GM04504 (cell line): ENCODE measurements around the gene PEMT.

Source experiments
- DNase-seq: peaks from one replicate; pipeline ENCODE4 v3.0.0-alpha.2; 2012; ENCODE audit warnings: low read depth

PEMT gene

GRCh38 chr17:17503566-17504130 lies 87.9 kb downstream of the PEMT start:
- DNase-seq, result no peak

DNA sequence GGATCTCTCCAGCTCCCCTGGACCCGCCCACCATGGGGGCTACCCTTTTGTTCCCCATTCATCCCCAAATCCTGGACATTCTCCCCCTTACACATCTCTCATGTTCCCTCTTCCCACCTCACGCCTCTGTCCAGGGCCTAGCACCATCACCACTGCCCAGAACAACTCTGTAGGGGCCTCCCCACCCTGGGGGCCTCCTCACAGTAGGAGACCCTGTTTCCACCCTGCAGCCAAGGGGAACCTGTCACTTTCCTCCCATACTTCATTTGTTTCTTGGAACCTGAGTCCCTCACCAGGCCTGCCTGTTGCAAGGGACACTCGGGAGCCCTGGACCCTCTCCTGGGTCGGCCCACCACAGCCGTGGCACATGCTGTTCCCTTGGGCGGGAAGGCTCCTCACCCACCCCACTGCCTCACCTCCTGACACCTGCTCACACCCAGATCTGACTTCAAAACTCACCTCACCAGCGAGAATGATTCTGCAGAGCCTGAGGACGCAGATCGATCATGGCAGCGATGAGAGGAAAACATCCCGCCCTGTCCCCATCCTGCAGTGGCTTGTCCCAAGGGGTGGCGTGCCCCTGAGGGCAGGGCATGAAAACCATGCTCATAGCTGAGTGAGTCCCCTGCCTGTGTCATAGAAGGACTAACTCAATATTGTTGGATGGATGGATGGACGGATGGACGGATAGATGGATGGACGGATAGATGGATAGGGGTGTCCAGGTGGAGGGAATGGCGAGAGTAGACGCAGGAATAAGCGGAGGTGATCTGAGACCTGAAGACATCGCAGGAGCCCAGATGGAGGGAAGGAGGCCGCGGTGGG lies 88.6 kb downstream of the PEMT start:
- no peak for DNase-seq

DNA sequence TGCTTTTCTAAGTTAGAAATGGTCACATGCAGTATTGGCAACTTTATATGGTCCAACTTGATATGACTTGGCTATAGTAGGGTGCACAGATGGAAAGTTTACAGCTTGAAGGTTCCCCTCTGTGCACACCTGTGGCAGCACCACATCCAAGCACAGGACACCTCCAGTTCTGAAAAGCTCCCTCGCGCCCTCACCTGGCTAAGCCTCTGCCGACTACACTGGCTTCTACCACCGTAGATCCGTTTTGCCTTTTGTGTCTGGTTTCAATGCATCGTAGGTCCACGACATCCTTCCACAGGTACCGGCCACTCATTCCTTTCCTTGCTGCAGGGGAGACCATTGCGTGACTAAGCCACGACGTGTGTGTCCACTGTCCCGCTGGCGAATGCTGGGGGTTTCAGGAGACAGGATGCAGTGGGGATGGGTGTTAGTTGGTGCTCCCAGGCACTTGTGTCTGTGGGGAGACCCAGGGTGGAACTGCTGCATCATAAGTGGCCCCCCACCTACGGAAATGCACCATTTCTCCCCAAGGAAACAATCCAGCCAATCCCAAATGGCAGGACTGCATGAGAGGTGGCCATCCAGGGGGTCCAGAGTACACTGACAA lies 90.4 kb downstream of the PEMT start:
- DNase-seq, result no peak

DNA sequence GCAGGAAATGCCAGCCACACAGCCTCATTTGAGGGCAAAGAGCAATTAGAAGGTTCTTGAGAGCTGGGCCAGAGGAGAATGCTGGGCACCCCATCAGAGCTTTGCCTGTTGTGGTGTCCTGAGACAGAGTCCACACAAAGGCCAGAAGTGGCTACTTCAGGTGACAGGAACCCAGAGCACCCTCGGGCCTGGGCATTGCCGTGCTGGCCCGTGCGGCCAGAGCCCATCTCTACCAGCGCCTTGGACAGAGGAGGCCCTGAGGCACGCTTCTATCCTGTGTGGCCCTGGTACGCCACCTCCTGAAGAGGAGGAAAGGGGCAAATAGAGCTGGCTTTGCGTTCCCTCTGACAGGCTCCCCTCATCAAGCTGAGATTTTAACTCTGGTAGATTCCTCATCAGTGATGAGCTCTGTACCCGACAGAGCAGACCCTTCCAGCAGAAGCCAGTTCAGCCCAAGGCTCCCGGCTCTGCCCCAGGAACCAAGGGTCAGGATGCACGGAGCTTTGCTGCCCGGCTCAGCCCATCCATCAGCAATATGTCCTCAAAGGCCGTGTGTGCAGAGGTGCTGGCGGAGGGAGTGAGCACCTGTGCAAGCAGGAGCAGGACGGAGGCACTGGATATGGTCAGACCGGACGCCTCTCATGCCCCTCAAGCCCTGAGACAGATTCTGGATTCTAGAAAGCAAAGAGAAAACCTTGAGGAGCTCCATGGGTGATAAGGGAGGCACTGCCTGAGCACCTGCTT lies 91.9 kb downstream of the PEMT start:
- DNase-seq, result no peak

GRCh38 chr17:17498606-17499301 lies 92.8 kb downstream of the PEMT start:
- DNase-seq, result no peak

GRCh38 chr17:17497845-17498520 lies 93.5 kb downstream of the PEMT start:
- DNase-seq, result no peak

DNA sequence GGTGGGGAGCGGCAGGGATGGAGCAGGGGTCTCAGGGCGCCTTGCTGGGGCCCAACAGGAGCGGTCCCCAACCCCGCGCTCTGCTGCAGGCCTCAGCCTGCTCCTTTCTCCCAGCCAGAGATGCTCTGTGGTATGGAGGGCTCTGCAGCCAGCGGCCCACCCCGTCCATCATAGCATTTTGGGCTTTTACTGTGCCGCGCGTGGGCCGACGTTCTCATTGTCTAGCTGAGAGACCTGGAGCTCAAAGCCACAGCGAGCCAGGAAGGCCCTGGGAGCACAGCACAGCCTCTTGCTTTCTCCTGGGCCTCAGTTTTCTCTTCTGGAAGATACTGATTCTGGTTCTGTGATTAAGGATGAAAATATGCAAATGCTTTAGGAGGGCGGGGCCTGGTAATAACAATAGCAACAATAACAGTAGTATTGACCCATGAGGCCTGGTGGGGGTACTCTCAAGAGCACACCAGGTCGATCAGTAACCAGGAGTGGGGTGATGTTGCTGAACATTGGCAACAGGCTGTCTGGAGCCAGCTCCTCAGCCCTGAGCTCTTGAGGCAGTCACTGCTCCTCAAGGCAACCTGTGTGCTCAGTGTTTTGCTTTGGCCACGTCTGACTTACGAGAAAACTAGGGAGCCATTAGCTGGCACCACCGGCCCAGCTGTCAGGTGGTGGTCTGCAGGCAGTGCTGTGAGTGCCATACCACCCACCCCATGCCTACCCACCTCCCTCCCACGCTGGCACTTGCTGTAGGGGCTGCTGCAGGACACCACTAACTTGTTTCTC lies 94.3 kb downstream of the PEMT start:
- DNase-seq, result no peak

DNA sequence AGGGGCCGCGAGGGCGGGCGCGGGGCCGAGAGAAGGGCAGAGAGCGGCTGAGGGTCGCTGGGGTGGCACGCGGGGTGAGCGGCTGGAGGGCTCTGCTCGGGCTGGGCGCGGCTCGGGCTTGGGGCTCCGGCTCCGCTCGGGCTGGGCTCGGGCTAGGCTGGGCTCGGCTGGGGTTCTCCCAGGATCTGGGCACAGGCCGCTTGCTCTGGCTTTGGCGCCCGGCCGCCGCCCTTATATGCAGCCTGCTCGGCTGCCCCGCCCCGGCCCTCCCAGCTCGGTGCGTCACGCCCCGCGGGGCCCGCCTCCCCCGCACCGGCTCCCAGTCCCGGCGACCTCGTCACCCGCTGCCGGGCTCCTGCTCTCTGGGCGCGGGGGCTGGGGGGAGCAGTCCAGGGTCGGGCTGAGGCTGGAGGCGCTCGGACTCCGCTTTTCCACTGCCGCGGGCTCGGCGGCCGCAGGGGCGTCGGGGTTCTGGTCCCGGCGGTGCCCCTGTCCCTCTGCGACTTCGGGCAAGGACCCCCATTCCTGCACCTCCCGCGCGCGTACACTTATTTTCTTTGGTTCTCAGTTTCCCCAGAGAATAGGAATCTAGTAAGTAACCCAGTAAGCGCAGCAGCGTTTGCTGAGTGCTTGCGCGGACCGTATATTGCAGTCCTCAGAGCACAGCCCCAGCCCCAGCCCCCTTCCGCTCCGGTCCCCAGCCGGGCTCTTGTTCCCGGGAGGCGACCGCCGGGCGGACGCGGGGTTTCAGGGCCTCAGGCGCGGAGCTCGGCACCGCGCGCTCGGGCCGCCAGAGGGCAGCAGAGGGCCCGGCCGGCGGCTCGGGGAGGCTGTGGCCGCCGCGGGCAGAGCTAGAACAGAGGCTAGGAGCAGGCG lies 95.1 kb downstream of the PEMT start, which contains the start of gene RASD1:
RASD1 (minus strand) TSS at position 207 of the 876 bp plus-strand sequence. CDS start 214 bp downstream, outside the sequence.
- peak; percentile 77 for DNase-seq

GRCh38 chr17:17495536-17496188 lies 95.8 kb downstream of the PEMT start:
- DNase-seq, result no peak

DNA sequence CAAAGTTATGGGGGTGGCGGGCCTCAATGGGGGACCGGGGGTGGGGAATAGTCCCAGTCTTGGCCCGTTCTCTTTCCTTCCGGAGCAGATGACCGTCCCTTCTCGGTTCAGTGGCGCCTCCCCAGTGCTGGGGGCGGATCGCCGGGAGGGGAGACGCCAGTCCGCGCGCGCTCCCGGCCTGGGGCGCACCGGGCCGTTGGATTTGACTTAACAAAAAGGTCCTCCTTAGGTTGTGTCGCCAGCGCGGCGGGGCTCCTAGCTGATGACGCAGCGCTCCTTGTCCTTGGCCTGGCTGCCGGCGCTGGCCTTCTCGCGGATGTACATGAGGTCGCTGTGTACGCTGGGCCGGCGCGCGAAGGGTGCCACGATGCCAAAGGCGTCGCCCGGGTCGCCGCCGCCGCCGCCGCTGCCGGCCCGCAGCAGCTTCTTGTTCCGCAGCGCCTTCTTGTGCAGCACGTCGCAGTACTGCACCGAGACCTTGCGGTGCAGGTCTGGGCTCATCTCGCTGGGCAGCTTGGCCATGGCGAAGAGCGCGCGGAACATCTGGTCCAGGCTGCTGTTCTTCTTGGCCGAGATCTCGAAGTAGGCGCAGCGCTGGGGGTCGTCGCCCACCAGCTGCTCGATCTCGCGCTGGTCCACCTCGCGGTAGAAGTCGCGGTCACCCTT lies 96.5 kb downstream of the PEMT start:
- no peak for DNase-seq

DNA sequence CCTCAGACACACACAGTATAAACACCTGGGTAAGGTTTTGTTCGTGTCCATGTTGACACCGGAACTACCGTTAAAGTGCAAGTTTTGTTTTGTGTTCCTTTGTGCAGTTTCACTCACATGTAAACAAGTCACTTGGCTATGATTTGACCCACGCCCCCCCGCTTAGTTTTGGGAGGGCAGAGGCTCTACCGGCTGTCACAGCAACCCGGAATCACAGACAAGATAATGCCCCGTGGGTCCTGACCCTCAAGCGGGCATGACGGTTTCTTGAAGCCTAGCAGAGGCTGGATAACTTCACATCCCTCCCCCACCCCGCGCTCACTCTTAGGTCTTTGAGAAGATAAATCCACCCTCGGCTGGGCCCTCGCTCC lies 97.0 kb downstream of the PEMT start:
- DNase-seq, result no peak

- DNase-seq, result no peak
Measured at GRCh38 chr17:17493986-17494466, 97.5 kb downstream of the PEMT start.

- no peak for DNase-seq
Measured at GRCh38 chr17:17493249-17493985, 98.1 kb downstream of the PEMT start.

GRCh38 chr17:17492571-17492970 lies 98.9 kb downstream of the PEMT start:
- DNase-seq, result no peak

GRCh38 chr17:17492085-17492484 lies 99.4 kb downstream of the PEMT start:
- DNase-seq, result no peak

DNA sequence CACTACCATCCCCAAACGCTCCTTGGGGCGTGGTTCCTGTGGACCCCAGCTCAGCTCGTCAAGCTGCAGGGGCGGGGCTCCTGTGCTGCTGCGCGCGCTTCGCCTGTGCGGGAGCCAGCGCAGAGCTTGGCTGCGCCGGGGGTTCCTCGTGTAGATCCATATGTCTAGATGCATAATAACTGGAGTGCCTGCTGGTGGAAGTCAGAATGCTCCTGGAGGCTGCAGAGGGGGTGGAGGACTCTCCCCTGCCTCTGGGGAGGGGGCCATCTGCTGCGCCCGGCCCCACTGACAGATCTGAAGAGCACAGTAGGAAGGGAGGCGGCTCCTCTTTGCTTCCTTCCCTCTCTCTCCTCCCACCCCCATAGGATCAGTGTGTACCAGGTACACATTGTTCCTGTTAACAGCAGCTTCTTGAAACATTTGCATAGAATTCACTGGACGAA lies 99.9 kb downstream of the PEMT start:
- no peak for DNase-seq

- no peak for DNase-seq
Measured at GRCh38 chr17:17491031-17491471, 100.5 kb downstream of the PEMT start.
